GM12864 (cell line): Measurements from ENCODE around the gene MARCHF9.

Source experiments
- DNase-seq: peaks from one replicate; pipeline ENCODE4 v3.0.0-alpha.2; 2011; ENCODE audit warnings: low read depth
- H3K4me3 ChIP-seq: 2 replicates; pipeline ENCODE4 v1.5.1; 2011; ENCODE audit warnings: mild to moderate bottlenecking, low read depth, low read length, control low read depth
- CTCF ChIP-seq: IDR thresholded peaks from 2 replicates; pipeline ENCODE4 v1.5.1; 2011; ENCODE audit warnings: low read depth, mild to moderate bottlenecking, moderate library complexity, low read length, control low read depth, inconsistent platforms; ENCODE audit errors: missing control alignments

The MARCHF9 gene

GRCh38 chr12:57726884-57727757, 27.8 kb upstream of the MARCHF9 start:
- DNase-seq, result no peak
- no peak overlapping the region for H3K4me3 ChIP-seq
- TF ChIP-seq CTCF, result no peak

- no peak for DNase-seq
Observed at GRCh38 chr12:57727758-57728395, 27.0 kb upstream of the MARCHF9 start.

GRCh38 chr12:57729321-57729844, 25.5 kb upstream of the MARCHF9 start:
- no peak for TF ChIP-seq CTCF
- H3K4me3 ChIP-seq, result no peak overlapping the region
- no peak for DNase-seq

More at GRCh38 chr12:57727758-57728395, 27.0 kb upstream of the MARCHF9 start:
- no peak for TF ChIP-seq CTCF
- H3K4me3 ChIP-seq, result no peak overlapping the region

GRCh38 chr12:57730336-57731067, 24.4 kb upstream of the MARCHF9 start:
- TF ChIP-seq CTCF, result no peak
- DNase-seq, result no peak
- no peak overlapping the region for H3K4me3 ChIP-seq

GRCh38 chr12:57731411-57732080, 23.4 kb upstream of the MARCHF9 start:
- DNase-seq, result no peak
- H3K4me3 ChIP-seq, result no peak overlapping the region
- no peak for TF ChIP-seq CTCF

- TF ChIP-seq CTCF, result no peak
- no peak overlapping the region for H3K4me3 ChIP-seq
- DNase-seq, result no peak
Observed at GRCh38 chr12:57732270-57732669, 22.6 kb upstream of the MARCHF9 start.
